A673 (cell line): ENCODE data around the gene CCDC12. TPM values are rescaled to one million over a fixed set of nuclear protein-coding genes. Genes with fewer than 3 reads are reported as not detected.

Experiments
- BruUV-seq: library from RNA; stranded (reverse); fragments of 400-500 nt; replicated peaks from 2 replicates; lab custom pipeline; 2021; lab: Mats Ljungman, UMichigan
- CTCF ChIA-PET: fragments of 300-600 bp; sonication (Branson Sonifier 250); formaldehyde crosslinking; loops from one replicate; lab custom pipeline; 2022; ENCODE audit warnings: antibody characterized with exemption; lab: Charles Lee
- POLR2A ChIA-PET: fragments of 300-600 bp; sonication (Branson Sonifier 250); formaldehyde crosslinking; loops from one replicate; lab custom pipeline; 2022; ENCODE audit warnings: antibody characterized with exemption; ENCODE audit not compliant: low non-redundant PET; lab: Charles Lee
- DNase-seq: peaks from one replicate; pipeline ENCODE4 v3.0.0-alpha.2; 2015; ENCODE audit warnings: low spot score
- H3K27ac ChIP-seq: fragments of 200-600 bp; sonication (generic); 2 replicates; pipeline ENCODE4 v1.5.1; 2016; ENCODE audit warnings: mixed run types, low read depth, mild to moderate bottlenecking, mixed read lengths, antibody characterized with exemption, low read length; ENCODE audit not compliant: poor library complexity, severe bottlenecking
- H3K27me3 ChIP-seq: fragments of 200-600 bp; sonication (generic); replicated peaks from 2 replicates; pipeline ENCODE4 v1.6.1; 2017; ENCODE audit warnings: mixed run types, low read depth, mild to moderate bottlenecking, mixed read lengths, antibody characterized with exemption, low read length; ENCODE audit not compliant: insufficient read depth, poor library complexity
- H3K36me3 ChIP-seq: fragments of 200-600 bp; sonication (generic); 2 replicates; pipeline ENCODE4 v1.6.1; 2016; ENCODE audit warnings: mixed run types, mild to moderate bottlenecking, mixed read lengths, antibody characterized with exemption, low read length; ENCODE audit not compliant: insufficient read depth, poor library complexity, severe bottlenecking
- H3K4me1 ChIP-seq: fragments of 200-600 bp; sonication (generic); 2 replicates; pipeline ENCODE4 v1.6.1; 2017; ENCODE audit warnings: mixed run types, mild to moderate bottlenecking, mixed read lengths, antibody characterized with exemption, low read length; ENCODE audit not compliant: insufficient read depth, poor library complexity, severe bottlenecking
- H3K4me3 ChIP-seq: fragments of 200-600 bp; sonication (generic); 2 replicates; pipeline ENCODE4 v1.5.1; 2016; ENCODE audit warnings: low read depth, mixed run types, mild to moderate bottlenecking, mixed read lengths, low read length; ENCODE audit not compliant: poor library complexity, severe bottlenecking
- H3K9me3 ChIP-seq: fragments of 200-600 bp; sonication (generic); 2 replicates; pipeline ENCODE4 v1.6.1; 2016; ENCODE audit warnings: mixed run types, low read depth, mild to moderate bottlenecking, mixed read lengths, antibody characterized with exemption, low read length; ENCODE audit not compliant: poor library complexity, severe bottlenecking
- EZH2 ChIP-seq: fragments of 200-600 bp; sonication (generic); IDR thresholded peaks from 2 replicates; pipeline ENCODE4 v1.6.1; 2017; ENCODE audit warnings: borderline replicate concordance, low read depth, mild to moderate bottlenecking, mixed read lengths, antibody characterized with exemption, low read length; ENCODE audit not compliant: poor library complexity, severe bottlenecking
- intact Hi-C: fragments of 100-400 bp; cut with micrococcal nuclease; formaldehyde crosslinking; loops from one replicate; pipeline ENCODE4 v1.10.0; 2022; ENCODE audit not compliant: unreplicated experiment
- total RNA-seq: library from RNA; stranded (reverse); gene quantifications from 2 replicates; pipeline ENCODE4 v1.2.3, GENCODE V29; 2021
- TF ChIP-seq, protein P1 (sequence below): fragments of 300-800, 200-600 bp; sonication (generic); conservative IDR thresholded peaks from 2 replicates; pipeline ENCODE4 v1.5.1; 2017; ENCODE audit warnings: low read depth, mild to moderate bottlenecking, antibody characterized with exemption, low read length, moderate library complexity, mixed read lengths

CCDC12 gene
- total RNA-seq, 1 experiment from 2014 or later: 28.2 TPM

DNA sequence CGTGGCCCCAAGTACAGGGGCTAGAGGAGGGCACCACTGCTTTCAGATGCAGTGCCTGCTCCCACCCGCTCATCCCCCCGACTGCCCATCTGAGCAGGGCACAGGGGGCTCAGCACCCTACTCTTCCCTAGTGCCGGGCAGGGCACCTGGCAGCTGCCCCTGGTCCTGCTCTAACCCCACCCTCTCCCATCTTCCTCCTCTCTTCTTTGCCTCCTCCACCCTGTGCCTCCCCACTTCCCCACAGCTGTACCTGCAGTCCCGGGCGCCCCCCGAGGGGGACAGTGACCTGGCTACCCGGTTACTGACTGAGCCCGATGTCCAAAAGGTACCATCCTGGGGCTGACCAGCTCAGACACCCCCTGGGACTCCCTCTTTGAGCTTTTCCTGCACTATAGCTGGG, 15.7 kb upstream of the CCDC12 start:
- H3K36me3 ChIP-seq: no peaks in the 10 kb centered on the region
- ChIA-PET POLR2A (no interaction called here), CTCF (no interaction called here)
- H3K27me3 ChIP-seq: no peaks in the 10 kb centered on the region
- no peaks in the 10 kb centered on the region for H3K9me3 ChIP-seq
- DNase-seq: no peak
- no peak overlapping the region for H3K4me3 ChIP-seq
- intact Hi-C loops: loop anchor here (10.0 kb wide), 1 partner anchor 67 kb away; no protein-coding TSS in a partner anchor
- H3K4me1 ChIP-seq: no peaks in the 10 kb centered on the region
- TF ChIP-seq, protein P1, sequence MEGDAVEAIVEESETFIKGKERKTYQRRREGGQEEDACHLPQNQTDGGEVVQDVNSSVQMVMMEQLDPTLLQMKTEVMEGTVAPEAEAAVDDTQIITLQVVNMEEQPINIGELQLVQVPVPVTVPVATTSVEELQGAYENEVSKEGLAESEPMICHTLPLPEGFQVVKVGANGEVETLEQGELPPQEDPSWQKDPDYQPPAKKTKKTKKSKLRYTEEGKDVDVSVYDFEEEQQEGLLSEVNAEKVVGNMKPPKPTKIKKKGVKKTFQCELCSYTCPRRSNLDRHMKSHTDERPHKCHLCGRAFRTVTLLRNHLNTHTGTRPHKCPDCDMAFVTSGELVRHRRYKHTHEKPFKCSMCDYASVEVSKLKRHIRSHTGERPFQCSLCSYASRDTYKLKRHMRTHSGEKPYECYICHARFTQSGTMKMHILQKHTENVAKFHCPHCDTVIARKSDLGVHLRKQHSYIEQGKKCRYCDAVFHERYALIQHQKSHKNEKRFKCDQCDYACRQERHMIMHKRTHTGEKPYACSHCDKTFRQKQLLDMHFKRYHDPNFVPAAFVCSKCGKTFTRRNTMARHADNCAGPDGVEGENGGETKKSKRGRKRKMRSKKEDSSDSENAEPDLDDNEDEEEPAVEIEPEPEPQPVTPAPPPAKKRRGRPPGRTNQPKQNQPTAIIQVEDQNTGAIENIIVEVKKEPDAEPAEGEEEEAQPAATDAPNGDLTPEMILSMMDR: no peak
- no peak for TF ChIP-seq EZH2
- no TSS peak for BruUV-seq
- no peak overlapping the region for H3K27ac ChIP-seq

DNA sequence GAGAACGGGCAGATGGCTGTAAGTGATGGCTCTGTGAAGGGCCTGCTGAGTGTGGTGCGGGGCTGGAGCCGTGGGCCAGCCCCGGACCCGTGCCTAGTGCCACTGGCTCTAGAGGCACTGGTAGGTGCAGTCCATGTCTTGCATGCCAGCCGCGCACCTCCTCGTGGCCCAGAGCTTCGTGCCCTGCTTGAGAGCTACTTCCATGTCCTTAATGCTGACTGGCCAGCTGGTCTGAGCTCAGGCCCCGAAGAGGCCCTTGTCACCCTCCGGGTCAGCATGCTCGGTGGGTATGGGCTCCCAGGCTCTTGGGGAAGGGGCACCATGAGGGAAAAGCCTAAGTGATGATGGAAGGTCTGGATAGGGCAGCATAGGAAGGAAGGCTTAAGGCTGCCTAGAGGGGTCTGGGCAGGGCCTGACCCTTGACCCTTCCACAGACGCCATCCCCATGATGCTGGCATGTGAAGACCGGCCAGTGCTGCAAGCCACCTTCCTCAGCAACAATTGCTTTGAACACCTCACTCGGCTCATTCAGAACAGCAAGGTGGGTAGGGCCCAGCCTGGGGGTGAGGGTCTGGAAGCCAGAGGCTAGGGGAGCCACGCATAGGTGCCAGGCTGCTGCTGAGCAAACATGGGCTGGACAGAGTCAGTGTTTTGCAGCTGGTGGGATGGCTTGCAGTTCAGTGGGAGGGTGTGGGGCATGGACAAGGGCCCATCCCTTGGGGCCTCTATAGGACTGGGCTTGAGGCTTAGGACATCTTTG, 15.0 kb upstream of the CCDC12 start:
- TF ChIP-seq, protein P1: no peak
- no peak for TF ChIP-seq EZH2
- Histone ChIP-seq H3K27ac (no peak overlapping the region), H3K4me3 (no peak overlapping the region), H3K9me3 (no peaks in the 10 kb centered on the region), H3K27me3 (no peaks in the 10 kb centered on the region), H3K4me1 (no peaks in the 10 kb centered on the region), H3K36me3 (no peaks in the 10 kb centered on the region)
- ChIA-PET POLR2A (no interaction called here), CTCF (no interaction called here)
- DNase-seq: no peak
- BruUV-seq: no TSS peak
- intact Hi-C loops: loop anchor here (10.0 kb wide), 1 partner anchor 67 kb away; no protein-coding TSS in a partner anchor

DNA sequence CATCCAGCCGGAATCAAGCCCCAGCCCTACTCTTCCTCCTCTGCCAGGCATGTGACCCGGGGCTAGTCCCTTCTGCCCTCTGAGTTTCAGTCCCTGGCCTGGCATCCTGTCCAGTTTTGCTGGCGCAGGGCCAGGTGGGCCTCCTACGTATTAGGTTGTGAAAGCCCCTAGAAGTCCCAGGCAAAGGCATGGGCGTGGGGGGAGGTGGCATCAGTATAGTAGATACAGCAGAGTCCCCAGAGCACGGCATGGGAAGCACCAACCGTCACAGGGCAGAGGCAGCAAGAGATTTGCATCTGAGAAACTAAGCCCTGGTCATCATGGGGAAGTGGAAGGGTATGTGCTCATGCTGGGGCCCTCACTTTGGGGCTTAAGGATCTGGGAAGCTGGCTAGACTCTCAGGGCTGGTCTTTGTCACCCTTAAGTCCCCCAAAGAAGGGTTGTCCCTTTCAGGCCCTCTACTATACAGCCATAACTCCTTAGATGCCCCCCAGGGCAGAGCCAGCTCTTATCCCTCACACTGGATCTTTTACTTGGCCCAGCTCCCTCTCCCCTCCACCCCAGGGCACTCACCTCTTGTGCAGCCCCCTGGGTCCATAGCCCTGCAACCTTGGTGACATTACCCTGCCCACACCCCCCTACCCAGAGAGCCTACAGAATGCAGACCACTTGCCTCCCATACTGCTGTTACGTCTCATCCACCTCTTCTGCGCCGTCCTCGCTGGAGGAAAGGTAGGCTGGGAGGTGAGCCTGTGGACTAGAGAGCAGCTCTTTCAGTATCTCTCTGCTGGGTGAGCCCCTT, 14.2 kb upstream of the CCDC12 start:
- CTCF ChIA-PET: no interaction called here
- H3K36me3 ChIP-seq: no peaks in the 10 kb centered on the region
- no peaks in the 10 kb centered on the region for H3K27me3 ChIP-seq
- intact Hi-C loops: loop anchor here (10.0 kb wide), 1 partner anchor 66 kb away; no protein-coding TSS in a partner anchor
- no peaks in the 10 kb centered on the region for H3K4me1 ChIP-seq
- no peak overlapping the region for H3K27ac ChIP-seq
- DNase-seq: no peak
- POLR2A ChIA-PET: no interaction called here
- H3K9me3 ChIP-seq: no peaks in the 10 kb centered on the region
- no TSS peak for BruUV-seq
- no peak for TF ChIP-seq EZH2
- TF ChIP-seq, protein P1: no peak
- no peak overlapping the region for H3K4me3 ChIP-seq
